Pons (tissue), 1 donor: ENCODE data around the gene ZNF124.
"Not testable (repeated sequence)": the region's sequence is repeated elsewhere in the genome, so short reads cannot be mapped to it uniquely, and the experiment has no call there.

ENCODE experiments used
- DNase-seq: peaks from one replicate; pipeline ENCODE4 v3.0.0-alpha.2; 2016; ENCODE audit warnings: low spot score

ZNF124 gene

GRCh38 chr1:247172996-247173395 lies 1.2 kb upstream of the ZNF124 start:
- peak; percentile 14 for DNase-seq

GRCh38 chr1:247171443-247171842 lies 377 bp downstream of the ZNF124 start:
- DNase-seq = not testable (repeated sequence)

DNA sequence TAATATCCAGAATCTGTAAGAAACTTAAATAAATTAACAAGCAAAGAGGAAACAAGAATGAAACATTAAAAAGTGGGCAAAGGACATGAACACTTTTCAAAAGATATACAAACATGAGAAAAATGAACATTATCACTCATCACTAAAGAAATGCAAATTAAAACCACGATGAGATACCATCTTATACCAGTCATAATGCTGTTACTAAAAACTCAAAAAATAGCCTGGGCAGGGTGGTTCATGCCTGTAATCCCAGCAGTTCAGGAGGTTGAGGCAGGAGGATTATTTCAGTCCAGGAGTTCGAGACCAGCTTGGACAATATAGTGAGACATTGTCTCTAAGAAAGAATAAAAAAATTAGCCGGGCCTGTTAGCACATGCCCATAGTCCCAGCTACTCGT lies 6.1 kb downstream of the ZNF124 start:
- DNase-seq = no peak

GRCh38 chr1:247164694-247165093 lies 7.1 kb downstream of the ZNF124 start:
- DNase-seq = no peak

- no peak for DNase-seq
These were observed 15.0 kb downstream of the ZNF124 start for GRCh38 chr1:247156787-247157232.

- no peak for DNase-seq
These were observed 24.0 kb downstream of the ZNF124 start for GRCh38 chr1:247147781-247148180.

DNA sequence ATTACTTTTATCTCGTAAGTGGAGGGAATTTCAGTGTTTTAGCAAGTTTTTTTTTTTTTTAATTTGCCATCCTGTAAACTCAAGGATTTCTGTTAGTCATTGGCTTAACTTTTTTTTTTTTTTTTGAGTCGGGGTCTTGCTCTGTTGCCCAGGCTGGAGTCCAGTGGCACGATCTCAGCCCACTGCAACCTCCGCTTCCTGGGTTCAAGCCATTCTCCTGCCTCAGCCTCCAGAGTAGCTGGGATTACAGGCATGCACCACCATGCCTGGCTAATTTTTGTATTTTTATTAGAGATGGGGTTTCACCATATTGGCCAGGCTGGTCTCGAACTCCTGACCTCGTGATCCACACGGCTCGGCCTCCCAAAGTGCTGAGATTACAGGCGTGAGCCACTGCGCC lies 24.7 kb downstream of the ZNF124 start:
- not testable (repeated sequence) for DNase-seq

DNA sequence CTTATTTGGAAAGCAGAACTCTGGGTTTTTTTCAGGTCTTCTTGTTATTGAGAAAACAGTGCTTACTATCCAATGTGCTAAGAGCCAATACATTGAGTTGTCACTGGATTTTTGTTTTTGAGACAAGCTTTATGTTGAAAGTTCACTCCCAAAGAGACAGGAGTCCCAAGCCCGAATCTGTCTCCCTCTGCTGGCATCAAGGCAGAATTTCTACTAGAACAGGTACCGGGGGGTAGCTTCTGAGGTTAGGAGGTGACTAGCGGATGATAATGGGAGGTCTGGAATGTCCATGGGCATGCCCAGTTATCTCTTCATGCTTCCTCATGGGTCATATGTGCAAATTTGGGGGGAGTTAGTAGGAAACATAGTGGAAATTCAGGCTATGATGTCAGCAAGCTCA lies 25.1 kb downstream of the ZNF124 start:
- DNase-seq = no peak

- DNase-seq = no peak
These were observed 26.5 kb downstream of the ZNF124 start for GRCh38 chr1:247145279-247145678.

GRCh38 chr1:247139557-247139956 lies 32.3 kb downstream of the ZNF124 start:
- DNase-seq = not testable (repeated sequence)

GRCh38 chr1:247131236-247131635 lies 40.6 kb downstream of the ZNF124 start:
- no peak for DNase-seq

DNA sequence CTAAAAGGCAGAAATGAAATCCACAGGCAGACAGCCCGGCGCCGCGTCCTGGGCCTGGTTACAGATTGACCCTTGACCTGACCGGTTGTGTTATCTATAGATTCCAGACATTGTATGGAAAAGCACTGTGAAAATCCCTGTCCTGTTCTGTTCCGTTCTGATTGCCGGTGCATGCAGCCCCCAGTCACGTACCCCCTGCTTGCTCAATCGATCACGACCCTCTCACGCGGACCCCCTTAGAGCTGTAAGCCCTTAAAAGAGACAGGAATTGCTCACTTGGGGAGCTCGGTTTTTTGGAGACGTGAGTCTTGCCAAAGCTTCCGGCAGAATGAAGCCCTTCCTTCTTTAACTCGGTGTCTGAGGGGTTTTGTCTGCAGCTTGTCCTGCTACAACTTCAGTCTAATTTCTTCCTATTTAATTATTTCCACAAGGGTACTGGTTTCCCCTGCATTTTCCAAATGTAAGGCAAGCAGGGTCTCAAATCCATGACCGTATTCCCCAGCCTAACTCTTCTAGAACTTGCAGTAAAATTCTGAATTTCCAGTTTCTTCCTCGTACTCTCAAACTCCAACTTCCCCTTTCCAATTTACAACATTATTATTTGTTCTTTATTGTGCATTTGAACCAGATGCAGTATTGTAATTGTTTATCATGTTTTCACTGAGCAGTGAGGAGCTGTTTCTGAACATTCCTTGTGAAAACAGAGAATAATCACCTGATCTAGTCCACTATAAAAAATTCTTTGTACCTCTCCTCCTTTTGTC lies 44.1 kb downstream of the ZNF124 start:
- DNase-seq = peak; percentile 30

- DNase-seq = not testable (repeated sequence)
These were observed 45.2 kb downstream of the ZNF124 start for GRCh38 chr1:247126601-247127000.

- DNase-seq = not testable (repeated sequence)
These were observed 45.7 kb downstream of the ZNF124 start for GRCh38 chr1:247126166-247126565.

GRCh38 chr1:247121382-247121781 lies 50.4 kb downstream of the ZNF124 start:
- no peak for DNase-seq

- DNase-seq = not testable (repeated sequence)
These were observed 51.5 kb downstream of the ZNF124 start for GRCh38 chr1:247120408-247120668.

- DNase-seq = no peak
These were observed 52.0 kb downstream of the ZNF124 start for GRCh38 chr1:247119600-247120407.

GRCh38 chr1:247118946-247119446 lies 52.8 kb downstream of the ZNF124 start:
- DNase-seq = no peak

DNA sequence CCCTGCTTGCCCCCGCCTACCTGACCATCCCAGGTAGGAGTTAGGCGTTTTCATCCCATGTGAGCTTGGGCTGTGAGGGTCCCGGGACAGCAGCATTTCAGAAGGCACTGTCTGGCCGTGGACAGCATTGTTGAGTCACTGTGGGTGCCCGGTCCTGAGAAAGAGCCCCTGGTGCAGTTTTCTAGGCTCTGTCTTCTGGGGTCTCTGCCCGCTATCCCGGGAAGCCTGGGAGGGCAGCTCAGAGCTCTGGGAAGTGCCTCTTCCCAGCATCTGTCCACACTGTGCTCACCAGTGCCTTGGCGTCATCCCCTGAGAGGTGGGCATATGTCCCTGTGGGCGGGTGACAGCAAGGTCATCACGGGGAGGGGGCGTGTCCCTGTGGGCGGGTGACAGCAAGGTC lies 56.3 kb downstream of the ZNF124 start:
- DNase-seq = no peak

DNA sequence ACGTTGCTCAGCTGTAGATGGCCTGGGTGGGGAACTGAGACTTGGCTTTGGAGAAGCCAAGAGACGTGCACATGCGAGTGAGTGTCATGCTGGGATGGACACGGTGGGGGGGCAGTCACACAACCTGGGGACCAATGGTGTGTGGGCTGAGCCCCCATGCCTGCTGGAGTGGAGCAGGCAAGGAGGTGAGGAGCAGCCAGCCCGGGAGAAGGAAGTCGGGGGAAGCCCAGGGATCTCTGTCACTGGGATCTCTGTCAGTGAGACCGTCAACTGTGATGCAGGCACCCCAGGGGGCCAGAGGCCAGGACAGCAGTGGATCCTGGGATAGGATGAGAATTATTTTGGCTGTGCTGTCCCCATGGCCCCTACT lies 56.7 kb downstream of the ZNF124 start:
- no peak for DNase-seq

GRCh38 chr1:247114351-247115140 lies 57.3 kb downstream of the ZNF124 start:
- DNase-seq = no peak

- no peak for DNase-seq
These were observed 58.0 kb downstream of the ZNF124 start for GRCh38 chr1:247113733-247114271.
